CD4-positive, alpha-beta T cell treated with Interleukin-17A for 1 hour (primary cell): ENCODE data around the gene ALK.

Experiments used
- DNase-seq: peaks from one replicate; pipeline ENCODE4 v3.0.0-alpha.2; 2020

Gene ALK

DNA sequence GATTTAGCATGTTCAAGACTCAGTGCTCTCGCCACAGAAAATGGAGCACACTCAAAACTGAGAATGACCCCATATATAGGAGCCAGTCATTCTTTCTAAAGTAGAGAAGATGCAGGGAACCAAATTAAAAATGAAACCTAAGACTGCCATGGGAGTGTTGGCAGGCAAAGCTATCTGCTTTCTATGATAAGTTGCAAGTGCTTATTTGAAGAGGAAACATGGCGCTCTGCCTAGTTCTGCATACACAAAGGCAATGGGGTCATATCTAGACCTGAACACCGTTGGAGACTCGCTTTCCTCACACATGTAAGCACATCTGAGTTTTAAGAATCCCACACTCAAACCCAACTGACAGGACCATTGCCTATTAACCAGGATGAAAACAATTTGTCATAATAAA, 292.5 kb downstream of the ALK start:
- DNase-seq, result no peak

DNA sequence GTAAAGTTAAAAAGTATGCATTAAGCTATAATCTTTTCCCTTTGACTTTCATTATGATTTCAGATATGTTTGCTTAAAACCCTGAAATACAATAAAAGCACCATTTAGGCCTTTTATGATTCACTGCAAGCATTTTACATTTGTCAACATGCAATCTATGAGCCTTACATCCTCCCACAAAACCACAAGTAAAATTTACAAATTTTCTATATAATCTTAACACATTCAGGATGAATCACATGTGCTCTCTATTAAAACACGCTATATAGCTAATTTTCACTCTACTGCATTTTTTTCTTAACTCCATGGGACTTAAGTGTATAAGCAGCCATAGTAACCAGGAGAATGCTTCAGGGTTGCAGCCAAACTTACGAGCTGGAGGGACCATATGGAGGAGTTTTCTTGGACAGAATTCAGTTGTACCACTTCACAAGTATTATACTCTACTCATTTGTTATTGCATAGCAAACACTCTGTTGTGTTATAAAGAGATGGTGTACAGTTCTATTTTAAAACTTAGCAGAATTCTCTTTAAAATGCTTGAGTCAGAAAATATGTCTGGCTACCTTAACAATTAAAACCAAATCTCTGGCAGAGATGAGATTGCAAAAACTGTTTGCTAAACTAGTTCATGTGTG, 293.2 kb downstream of the ALK start:
- no peak for DNase-seq

DNA sequence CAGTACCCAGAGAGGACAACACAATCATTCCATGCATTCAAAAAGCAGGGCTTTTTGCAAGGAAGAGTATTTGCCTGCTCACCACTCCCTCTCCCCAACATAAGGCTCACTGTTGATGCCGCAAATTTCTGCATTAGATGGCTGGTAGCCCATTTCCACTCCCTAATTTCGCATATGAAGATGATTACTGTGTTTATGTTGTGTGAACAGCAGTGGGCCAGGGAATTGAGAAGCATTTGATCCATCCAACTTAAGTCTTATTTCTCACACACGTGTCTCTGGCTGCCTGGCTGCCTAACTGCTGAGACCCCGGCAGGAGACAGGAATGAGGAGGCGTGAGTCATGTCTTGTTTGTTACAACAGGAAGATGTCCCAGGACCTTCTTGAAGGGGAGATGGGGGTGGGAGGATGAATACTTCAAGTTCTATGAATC, 294.1 kb downstream of the ALK start:
- no peak for DNase-seq

DNA sequence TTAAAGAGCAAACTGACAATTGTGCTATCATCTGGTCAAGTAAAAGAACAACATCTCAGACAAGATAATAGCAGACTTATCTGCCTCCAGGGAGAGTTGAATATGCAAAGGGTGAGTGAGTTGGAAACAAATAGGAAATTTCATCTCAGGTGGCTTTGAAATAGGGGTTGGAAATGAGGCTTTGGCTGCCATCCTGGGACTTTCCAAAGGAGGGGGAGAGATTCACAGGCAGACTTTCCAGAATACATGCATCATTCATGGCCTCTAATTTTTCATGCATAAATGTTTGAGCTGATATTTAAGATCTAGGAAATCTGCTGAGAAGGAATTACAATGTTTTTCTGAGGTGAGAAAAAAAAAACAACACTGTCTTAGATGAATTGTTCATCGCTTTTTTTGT, 300.5 kb downstream of the ALK start:
- DNase-seq, result no peak

DNA sequence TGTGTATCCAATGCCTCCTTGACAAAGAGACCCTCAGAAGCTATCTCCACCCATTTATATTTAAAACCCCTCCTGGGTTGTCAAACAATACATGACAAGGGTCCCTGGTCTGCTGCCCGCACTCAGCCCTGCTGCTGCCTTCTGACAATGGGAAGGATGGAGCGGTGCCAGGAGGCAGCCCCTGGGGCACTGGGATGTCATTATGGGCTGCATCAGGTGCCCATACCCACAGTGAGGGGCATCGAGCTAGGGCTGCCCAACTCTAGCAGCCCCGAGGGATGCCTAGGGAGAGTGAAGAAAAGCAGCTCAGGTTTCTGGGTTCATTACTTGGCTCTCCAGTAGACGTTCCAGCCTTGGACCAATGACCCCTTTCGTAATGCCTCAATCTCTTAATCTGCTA, 301.7 kb downstream of the ALK start:
- DNase-seq, result no peak

DNA sequence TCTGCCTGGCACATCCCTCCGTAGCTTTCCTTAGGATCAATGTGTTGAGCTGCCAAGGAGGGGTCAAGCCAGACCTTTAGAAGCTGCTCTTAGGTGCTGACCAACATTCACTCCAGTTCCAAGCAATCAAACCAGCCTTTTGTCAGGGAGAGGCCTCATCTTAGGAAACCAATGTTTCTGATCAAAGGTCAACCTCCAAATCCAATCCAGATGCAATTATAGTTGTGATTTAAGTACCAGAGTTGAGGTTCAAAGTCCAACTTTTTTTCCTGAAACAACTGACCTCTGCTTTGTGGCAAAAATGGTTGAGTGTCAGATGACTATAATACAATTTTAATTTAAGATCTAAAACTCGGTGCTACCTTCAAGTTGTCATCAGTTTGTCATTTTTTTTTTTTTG, 303.4 kb downstream of the ALK start:
- DNase-seq, result no peak

DNA sequence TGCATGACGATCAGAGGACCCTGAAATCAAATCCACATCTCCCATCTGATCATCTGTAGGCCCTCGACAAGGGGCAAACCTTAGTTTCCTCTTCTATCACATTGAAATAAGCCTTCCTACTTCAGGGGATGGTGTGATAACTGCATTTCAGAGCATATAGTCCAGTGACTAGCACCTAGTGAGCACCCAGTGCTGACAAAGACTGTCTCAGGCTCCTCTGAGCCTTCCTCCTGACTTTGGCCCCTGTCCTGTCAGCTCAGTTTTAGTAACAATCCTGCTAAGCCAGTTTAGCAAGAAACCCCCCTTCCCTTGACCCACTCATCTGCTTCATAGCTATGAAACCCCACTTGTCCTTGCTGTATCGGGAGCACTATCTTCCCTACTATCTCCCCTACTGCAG, 304.0 kb downstream of the ALK start:
- DNase-seq, result no peak

DNA sequence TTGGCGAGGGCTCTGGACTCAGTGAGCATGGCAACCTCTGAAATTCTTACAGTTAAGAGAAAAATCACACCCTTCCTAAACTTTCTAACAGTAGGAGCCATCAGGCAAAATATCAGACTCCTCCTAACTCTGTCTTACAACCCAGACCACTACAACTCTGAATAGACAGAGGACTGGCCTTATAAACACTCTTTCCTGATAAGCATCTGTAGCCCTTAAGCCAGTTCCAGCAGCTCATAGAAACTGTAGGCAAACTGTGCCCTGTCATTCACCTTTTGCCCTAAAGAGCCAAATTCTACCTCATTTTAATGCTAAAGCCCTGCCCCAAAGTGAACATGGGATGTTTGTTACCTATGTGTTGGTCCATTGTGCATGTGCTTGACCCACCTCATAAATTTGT, 304.8 kb downstream of the ALK start:
- DNase-seq, result no peak

DNA sequence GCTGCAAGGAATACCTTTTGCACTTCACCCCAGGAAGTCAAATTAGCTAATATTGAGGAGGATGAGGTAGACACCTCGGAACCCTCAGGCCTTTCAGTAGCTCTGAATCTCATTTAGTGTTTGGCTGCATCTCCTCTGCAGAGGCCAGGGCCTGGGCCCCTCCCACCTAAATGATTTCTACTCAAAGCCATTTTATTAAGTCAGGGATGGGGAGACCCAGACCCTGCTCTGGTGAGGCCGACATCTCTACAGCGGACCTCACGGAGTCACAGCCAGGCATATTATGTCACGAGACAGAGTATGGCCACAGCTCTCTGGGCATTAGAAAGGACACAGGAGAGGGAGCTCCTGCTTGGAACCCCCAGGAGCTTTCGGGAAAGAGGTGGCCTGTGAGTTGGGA, 305.5 kb downstream of the ALK start:
- no peak for DNase-seq

DNA sequence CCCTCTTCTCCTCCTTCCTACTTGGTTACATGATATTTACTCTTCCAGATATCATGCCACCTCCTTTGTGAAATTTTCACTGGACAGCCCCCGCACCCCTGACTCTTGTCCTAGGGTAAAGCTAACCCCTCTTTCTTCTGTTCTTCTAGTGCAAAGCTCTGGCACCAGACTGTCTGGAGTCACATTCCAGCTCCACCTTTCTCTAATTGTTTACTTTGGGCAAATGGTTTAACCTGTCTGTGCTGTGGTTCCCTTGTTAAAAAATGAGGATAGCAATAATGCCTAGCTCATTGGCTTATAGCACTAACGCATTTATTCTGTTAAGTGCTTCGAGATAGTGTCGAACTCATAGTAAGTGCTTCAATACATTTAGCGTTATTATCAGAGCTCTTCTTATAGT, 306.2 kb downstream of the ALK start:
- no peak for DNase-seq

DNA sequence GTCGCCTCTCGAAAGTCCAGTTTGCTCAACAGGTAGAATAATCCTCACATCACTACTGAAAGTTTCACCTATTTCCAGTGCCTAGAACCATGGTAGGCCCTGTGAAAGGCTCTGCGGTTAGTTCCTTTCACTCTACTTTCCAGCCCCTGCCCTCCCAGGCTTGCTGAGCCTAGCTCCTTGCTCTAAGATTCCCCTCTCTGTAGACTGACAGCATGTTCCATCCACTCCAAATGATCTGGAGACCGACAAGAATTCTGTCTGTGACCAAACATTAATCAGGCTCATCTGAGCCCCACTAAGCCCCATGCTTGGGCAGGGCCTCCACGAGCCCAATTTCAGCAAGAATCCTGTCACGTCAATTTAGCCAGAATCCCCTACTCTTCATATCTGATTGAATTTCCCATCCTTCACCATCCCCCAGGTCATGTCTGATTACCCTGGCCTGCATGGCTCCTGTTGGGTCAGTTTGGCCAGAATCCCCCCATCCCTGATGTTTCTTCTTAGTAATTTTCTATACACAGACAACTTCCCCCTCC, 307.0 kb downstream of the ALK start:
- no peak for DNase-seq

DNA sequence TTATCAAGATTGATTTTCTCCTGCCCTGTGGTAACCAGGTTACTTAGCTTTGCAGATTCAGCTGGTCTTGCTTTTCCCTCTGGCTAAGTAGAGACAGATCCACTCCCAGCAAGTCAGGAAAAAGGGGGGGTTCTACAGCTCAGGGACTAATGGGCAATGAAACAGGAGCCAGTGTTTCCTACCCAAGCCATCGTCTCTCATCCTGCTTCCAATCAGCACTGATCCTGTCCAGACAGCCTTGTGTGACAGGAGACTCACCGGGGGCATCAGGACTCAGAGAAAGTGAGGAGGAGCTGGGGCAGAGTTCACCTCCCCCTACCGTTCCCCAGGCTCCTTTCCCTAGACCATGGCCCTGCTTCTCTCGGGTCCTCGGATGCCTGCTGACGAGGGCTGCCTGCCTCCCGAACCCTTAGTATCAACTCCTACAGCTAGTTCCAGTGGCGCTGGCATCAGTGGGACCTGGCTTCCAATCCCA, 307.6 kb downstream of the ALK start:
- DNase-seq, result no peak

DNA sequence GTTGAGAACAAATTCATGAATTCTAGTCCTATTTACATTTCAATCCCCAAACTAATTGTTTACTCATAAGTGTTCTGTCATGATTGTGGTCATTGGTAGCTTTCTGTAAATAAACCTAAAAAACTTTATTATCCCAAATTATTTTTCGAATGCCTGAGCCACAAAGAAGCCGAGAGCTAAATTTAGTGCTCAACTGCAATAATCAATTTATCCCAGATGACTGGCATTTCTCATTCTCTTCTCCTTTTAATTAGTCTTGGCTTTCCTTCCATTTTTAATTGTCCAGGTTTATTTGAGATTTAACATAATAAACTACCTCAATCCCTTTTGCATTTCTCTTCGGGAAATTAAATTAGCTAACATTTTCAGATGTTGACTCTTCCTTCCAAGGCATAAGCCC, 308.3 kb downstream of the ALK start:
- DNase-seq, result no peak

DNA sequence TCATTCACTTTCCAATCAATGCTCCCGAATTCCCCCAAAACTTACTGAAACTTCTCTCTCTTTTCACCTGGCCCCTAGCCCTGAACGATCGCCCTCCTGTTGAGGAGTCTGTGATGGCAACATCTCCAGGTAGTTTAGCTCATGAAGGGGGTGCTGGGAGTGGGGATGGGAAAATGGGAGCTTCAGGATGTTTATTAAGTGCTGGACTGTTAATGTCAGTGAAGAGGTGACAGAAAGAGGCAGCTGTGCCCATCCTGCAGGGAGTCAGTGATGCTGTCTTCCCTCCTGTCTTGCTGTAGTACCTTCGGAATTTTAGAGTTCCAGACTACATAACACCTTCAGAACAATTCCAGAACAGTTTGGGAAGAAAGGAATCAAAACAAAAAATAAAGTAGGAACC, 308.8 kb downstream of the ALK start:
- DNase-seq, result no peak

DNA sequence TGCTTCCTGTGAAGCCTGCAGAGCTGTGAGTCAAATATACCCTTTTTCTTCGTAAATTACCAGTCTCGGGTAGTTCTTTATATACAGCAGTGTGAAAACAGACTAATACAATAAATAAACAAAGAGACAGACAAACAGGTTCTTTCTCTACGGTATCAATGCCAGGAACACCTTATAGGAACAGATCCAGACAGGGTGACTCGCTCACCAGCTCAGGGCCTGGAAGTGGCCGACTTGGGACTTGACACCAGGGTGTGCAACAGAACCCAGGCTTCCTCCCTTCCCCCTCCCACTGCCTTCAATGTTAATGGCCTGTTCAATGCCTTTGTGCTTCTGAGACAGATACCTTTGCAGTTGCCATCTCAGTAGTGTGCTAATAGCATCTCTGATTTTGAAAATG, 309.5 kb downstream of the ALK start:
- DNase-seq, result no peak

DNA sequence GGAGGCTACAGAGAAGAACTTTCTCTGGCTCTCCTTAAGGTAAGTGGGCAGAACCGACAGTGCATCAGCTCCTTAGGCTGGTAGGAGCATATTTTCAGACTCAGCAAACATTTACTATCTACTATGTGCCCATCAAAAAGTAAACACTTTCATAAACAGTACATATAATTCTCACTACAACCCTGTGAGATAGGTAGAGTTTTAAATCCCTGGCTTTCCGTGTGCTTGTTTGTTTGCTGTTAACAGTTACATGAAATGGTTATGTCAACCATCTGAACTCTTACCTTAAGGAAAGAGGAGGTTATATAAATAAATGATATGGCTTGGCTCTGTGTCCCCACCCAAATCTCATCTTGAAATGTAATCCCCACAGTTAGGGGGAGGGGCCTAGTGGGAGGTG, 310.1 kb downstream of the ALK start:
- DNase-seq, result no peak

DNA sequence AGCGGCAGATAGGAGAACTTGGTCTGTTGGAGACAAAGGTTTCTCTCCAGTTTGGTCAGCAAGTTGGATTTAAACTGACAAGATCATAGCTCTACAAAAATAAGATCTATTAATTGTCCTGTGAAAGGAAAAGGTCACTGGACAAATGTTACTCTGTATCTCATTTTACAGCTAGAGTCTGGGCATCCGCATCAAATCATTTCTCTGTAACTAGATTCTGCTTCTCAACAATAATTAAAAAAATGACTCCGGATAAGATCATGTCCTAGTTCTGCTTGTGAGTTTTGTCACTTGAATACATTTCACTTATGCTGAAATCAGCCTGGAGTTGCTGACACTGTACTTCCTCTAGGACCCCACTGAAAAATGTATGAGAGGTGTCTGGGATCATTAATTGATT, 310.8 kb downstream of the ALK start:
- DNase-seq, result no peak

DNA sequence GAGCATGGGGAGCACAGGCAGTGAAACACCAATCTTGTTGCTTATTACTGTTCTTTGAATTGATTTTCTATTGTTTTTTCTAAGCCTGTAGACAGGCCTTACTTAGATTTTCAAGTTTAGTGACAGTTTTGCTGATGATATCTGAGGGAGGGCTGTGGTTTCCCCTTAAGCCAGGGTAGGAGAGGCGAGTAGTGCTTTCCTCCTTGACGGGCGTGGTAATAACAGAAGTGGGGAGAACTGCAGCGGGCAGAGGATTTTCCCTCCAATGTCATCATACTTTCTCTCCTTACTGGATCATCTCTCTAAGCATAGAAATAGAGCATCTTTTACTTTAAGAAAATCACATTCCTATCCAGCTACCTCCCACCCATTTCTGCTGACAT, 314.4 kb downstream of the ALK start:
- no peak for DNase-seq

DNA sequence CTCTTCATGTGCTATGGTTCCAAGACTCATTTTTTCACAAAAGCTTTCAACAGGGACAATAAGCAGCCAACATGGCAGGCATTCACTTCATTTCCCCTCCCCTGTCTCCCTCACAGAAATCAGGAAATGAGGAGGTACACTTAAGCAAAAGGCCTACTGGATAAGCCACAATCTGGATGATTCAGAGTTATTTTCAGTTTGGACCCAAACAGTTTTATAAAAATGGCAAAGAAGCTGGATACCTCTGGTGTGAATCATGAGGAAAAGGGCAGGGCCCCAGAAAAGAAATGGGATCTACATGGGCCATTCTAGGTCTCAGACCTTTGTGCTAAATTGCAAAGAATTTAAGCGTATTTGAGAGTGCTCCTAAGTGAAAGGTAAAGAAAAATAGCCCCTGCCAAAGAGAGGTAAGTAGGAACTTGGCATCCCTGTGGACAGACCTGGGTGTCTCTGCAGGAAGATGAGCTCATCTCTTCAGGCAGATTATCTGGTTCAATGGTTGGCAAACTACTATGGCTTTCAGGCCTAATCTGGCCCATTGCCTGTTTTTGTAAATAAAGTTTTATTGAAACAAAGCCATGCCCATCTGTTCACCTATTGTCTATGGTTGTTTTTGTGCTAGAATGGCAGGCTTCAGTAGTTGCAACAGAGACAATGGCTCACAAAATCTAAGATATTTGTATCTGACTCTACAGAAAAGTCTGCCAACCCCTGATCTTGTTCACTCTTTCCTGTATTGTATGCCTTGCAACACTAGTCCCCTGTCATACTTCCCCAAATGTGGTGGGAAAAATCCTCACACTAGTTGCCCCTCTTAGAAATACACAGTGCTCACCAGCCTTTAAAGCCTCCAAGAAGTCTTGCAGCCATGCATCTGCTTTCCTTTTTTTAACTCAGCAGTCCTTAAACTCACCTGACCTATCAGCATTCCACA, 315.0 kb downstream of the ALK start:
- DNase-seq, result no peak

DNA sequence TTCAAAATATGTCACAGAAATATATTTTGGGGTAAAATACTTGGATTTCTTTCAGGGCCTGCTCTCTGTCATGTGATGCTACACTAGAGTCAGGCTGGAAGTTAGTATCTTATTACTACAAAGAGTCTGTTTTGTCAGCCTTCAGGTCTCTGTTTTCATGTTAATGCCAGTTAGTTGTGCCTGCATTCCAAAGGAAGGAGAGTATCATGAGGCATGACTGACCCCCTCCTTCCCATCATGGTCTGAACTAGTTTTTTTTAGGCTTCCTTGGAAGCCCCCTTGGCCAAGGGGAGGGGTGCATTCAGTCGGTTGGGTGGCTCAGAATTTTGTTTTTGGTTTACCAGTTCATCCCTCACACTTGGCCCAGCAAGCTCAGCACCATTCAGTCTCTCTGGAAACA, 318.0 kb downstream of the ALK start:
- no peak for DNase-seq

DNA sequence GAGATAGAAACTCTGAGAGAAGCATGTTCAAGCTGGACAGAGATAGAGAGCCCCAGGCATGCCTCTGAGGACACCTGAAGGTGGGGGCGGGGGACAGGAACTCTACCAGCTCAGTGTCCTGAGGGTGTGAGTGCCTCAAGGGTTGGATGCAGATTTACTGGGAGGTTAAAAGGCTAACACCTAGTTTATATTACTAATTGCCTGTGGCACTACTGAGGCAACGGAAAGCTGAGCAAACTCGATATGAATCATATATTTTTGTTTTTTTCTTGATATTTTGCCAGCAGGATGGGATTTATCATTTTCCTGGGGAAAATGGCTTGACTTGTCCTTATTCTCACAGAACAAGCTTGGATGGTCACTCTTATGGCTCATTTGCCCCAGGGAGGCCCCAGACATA, 319.5 kb downstream of the ALK start:
- no peak for DNase-seq

DNA sequence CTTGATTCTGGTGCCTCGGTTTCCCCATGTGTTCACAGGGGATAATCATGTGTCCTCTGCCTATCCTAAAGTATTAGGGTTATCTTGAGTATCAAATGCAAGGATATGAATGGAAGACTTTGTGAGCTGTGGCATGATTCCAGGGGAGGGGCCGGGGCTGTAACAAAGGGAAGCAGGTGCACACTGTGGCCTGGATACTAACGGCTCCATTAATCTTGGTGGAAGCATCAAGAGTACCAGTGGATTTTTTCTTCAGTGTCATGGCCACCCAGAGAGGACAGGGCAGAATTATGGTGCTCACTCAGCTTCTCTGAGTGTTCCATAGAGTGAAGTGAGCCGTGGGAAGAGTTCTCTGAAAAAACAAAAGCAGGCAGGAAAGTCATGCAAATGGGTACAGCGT, 320.1 kb downstream of the ALK start:
- DNase-seq, result no peak

DNA sequence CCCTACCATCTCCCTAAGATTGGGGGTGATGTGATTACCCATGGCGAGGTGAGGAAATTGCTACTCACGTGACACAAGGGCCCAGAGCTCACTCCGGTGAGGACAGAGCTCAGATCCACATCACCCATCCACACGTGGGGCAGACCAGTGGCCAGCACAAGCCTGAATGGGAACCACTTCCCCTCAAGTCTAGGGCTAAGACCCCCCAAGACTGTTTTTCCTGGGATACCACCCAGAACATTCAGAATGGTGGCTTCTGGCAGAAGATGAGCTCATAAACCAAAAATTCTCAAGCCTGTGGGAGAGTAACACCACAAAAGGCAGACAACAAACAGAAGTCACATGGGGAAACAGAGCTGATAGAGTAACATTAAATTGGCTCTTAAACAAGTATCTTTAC, 321.4 kb downstream of the ALK start:
- DNase-seq, result no peak

DNA sequence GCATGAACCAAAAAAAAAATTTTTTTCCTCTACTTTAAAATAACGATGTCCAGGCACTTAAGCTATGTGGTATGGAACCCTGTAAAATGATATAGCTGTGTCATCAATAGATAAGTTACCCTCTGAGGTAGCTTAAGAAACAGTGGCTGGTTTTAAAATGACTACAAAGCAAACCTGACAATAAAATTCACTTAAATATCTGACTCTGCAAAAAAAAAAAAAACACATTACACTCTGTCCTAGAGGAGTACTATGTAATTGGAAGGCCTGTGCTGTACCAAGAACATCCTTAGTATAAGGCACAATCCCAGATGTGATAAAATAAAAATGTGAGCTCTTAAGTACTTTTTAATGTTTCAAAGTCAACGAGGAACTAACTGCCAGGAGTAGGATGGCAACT, 322.4 kb downstream of the ALK start:
- DNase-seq, result no peak
